GM12875 (cell line): ENCODE measurements around the gene MUSK.
"Not testable (repeated sequence)": the region's sequence is repeated elsewhere in the genome, so short reads cannot be mapped to it uniquely, and the experiment has no call there.

Experiments used
- H3K4me3 ChIP-seq: one replicate; pipeline ENCODE4 v1.5.1; 2011; ENCODE audit warnings: low read depth, low read length, control low read depth
- TF ChIP-seq, protein P1 (sequence below): IDR thresholded peaks from 2 replicates; pipeline ENCODE4 v1.5.1; 2011; ENCODE audit warnings: low read depth, mild to moderate bottlenecking, control low read depth, inconsistent platforms, low read length, moderate library complexity, borderline replicate concordance; ENCODE audit not compliant: insufficient read depth

Gene MUSK

DNA sequence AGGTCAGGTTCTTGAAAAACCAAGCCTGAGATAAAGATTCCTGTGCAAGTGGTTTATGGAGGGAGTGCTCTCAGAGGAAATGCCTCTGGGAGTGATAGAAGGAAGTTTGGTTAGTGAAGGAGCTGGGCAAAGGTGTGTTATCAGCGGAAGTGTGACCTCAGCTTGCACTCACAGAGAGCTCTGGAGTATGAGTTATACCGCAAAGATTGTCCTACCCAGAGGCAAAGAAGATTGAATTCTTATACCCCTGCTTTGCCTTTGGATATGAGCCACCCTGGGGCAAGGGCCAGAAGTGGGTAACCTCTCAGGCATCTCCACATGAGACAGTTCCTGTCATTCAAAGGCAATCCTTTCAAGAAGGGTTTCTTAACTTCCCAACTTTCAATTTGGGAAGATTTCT lies 145.6 kb downstream of the MUSK start:
- TF ChIP-seq, protein P1, sequence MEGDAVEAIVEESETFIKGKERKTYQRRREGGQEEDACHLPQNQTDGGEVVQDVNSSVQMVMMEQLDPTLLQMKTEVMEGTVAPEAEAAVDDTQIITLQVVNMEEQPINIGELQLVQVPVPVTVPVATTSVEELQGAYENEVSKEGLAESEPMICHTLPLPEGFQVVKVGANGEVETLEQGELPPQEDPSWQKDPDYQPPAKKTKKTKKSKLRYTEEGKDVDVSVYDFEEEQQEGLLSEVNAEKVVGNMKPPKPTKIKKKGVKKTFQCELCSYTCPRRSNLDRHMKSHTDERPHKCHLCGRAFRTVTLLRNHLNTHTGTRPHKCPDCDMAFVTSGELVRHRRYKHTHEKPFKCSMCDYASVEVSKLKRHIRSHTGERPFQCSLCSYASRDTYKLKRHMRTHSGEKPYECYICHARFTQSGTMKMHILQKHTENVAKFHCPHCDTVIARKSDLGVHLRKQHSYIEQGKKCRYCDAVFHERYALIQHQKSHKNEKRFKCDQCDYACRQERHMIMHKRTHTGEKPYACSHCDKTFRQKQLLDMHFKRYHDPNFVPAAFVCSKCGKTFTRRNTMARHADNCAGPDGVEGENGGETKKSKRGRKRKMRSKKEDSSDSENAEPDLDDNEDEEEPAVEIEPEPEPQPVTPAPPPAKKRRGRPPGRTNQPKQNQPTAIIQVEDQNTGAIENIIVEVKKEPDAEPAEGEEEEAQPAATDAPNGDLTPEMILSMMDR, result no peak
- H3K4me3 ChIP-seq, result no peak overlapping the region

- TF ChIP-seq, protein P1, result no peak
- H3K4me3 ChIP-seq, result no peak overlapping the region
These were observed 146.8 kb downstream of the MUSK start for GRCh38 chr9:110815361-110815760.

GRCh38 chr9:110820381-110820780 lies 151.8 kb downstream of the MUSK start:
- TF ChIP-seq, protein P1, result no peak

DNA sequence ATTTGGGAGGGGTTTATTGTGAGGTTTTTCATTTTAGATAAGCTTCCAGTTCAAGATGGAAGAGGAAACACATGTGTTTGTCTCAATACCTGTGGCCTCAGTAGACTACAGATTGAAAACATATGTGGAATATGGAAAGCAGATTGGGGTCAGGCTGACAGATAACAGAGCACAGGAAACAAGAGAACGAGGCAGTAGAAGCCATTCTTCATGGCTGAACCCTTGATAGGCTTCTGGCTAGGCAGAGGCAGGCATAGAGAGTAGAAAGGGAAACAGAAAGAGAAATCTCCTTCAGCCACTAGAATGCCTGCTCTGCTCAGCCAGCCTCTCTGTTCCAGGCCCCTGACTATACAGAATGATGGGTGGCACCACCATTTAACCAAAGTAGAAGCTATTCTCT lies 152.5 kb downstream of the MUSK start:
- TF ChIP-seq, protein P1, result no peak
- H3K4me3 ChIP-seq, result no peak overlapping the region

More at GRCh38 chr9:110820381-110820780, 151.8 kb downstream of the MUSK start:
- no peak overlapping the region for H3K4me3 ChIP-seq

DNA sequence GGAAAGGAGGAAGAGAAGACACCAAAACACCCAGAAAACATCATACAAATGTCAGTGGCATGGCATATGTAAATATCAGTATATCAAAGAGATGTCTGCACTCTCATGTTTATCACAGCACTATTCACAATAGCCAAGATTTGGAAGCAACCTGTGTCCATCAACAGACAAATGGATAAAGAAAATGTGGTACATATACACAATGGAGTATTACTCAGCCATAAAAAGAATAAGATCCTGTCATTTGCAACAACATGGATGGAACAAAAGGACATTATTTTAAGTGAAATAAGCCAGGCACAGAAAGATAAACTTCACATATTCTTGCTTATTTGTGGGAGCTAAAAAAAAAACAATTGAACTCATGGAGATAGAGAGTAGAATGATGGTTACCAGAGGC lies 156.5 kb downstream of the MUSK start:
- H3K4me3 ChIP-seq, result not testable (repeated sequence)

GRCh38 chr9:110825950-110826349 lies 157.4 kb downstream of the MUSK start:
- TF ChIP-seq, protein P1, result no peak

GRCh38 chr9:110826400-110826799 lies 157.8 kb downstream of the MUSK start:
- not testable (repeated sequence) for H3K4me3 ChIP-seq

More at GRCh38 chr9:110825950-110826349, 157.4 kb downstream of the MUSK start:
- no peak overlapping the region for H3K4me3 ChIP-seq

GRCh38 chr9:110828264-110828663 lies 159.7 kb downstream of the MUSK start:
- TF ChIP-seq, protein P1, result no peak
- H3K4me3 ChIP-seq, result no peak overlapping the region
